Liver (tissue), 9 donors: ENCODE results near the gene DHX15. TPM values are rescaled to one million over a fixed set of nuclear protein-coding genes. Genes with fewer than 3 reads are reported as not detected.

Source experiments
- DNase-seq: peaks from one replicate; pipeline ENCODE4 v3.0.0-alpha.2; 2017; ENCODE audit warnings: low spot score
- H3K27ac ChIP-seq, 2 donors: one replicate each; pipeline ENCODE4 v1.7.0; 2013; ENCODE audit warnings: inconsistent platforms in 2 of 2, low read length in 2 of 2, control low read depth in 1 of 2, low read depth in 1 of 2, mild to moderate bottlenecking in 1 of 2
- H3K27me3 ChIP-seq, 4 donors: one replicate each; pipeline versions ENCODE4 v1.6.1 to v1.7.0; 2013; ENCODE audit warnings: low read length in 3 of 4, inconsistent platforms in 1 of 4, mild to moderate bottlenecking in 1 of 4, moderate library complexity in 1 of 4; ENCODE audit not compliant: control insufficient read depth in 4 of 4, insufficient read depth in 4 of 4
- H3K36me3 ChIP-seq, 4 donors: one replicate each; pipeline versions ENCODE4 v1.6.1 to v1.7.0; 2013; ENCODE audit warnings: low read length in 3 of 4, mild to moderate bottlenecking in 3 of 4, low read depth in 1 of 4, moderate library complexity in 1 of 4; ENCODE audit not compliant: control insufficient read depth in 4 of 4, insufficient read depth in 3 of 4
- H3K4me1 ChIP-seq, 4 donors: one replicate each; pipeline versions ENCODE4 v1.6.1 to v1.7.0; 2013; ENCODE audit warnings: low read length in 3 of 4, mild to moderate bottlenecking in 3 of 4, moderate library complexity in 1 of 4; ENCODE audit not compliant: control insufficient read depth in 4 of 4, insufficient read depth in 4 of 4
- H3K4me3 ChIP-seq, 3 donors: one replicate each; pipeline versions ENCODE4 v1.6.1 to v1.7.0; 2013; ENCODE audit warnings: low read length in 3 of 3, control low read depth in 1 of 3, low read depth in 1 of 3, mild to moderate bottlenecking in 1 of 3
- H3K9ac ChIP-seq, 2 donors: one replicate each; pipeline ENCODE4 v1.7.0; 2013; ENCODE audit warnings: low read length in 2 of 2, mild to moderate bottlenecking in 2 of 2, moderate library complexity in 2 of 2, control low read depth in 1 of 2, low read depth in 1 of 2
- H3K9me3 ChIP-seq, 4 donors: one replicate each; pipeline versions ENCODE4 v1.6.1 to v1.7.0; 2013; ENCODE audit warnings: low read length in 3 of 4; ENCODE audit not compliant: control insufficient read depth in 4 of 4
- ATF3 ChIP-seq: IDR thresholded peaks from 2 replicates; pipeline ENCODE4 v1.6.1; 2016; ENCODE audit warnings: antibody characterized with exemption
- CTCF ChIP-seq: fragments of 150-350 bp; IDR thresholded peaks from 2 replicates; pipeline ENCODE4 v1.5.1; 2017; ENCODE audit warnings: improper control_type of control experiment, low read depth, low read length; ENCODE audit not compliant: missing input control
- EGR1 ChIP-seq, 2 donors: IDR thresholded peaks; 2 replicates each; pipeline ENCODE4 v1.6.1; 2016 to 2018; ENCODE audit warnings: antibody characterized with exemption in 2 of 2, low read depth in 2 of 2
- FOXA1 ChIP-seq: IDR thresholded peaks from 2 replicates; pipeline ENCODE4 v1.6.1; 2016; ENCODE audit warnings: antibody characterized with exemption
- FOXA2 ChIP-seq: IDR thresholded peaks from 2 replicates; pipeline ENCODE4 v1.6.1; 2016; ENCODE audit warnings: antibody characterized with exemption
- GABPA ChIP-seq, 2 donors: IDR thresholded peaks in 1 of 2; conservative IDR thresholded peaks in 1 of 2; 2 replicates each; pipeline ENCODE4 v1.6.1; 2016; ENCODE audit warnings: antibody characterized with exemption in 2 of 2, mild to moderate bottlenecking in 1 of 2, moderate library complexity in 1 of 2
- HNF4A ChIP-seq, 2 donors: conservative IDR thresholded peaks; 2 replicates each; pipeline ENCODE4 v1.6.1; 2016; ENCODE audit warnings: antibody characterized with exemption in 2 of 2, mild to moderate bottlenecking in 2 of 2
- HNF4G ChIP-seq: IDR thresholded peaks from 2 replicates; pipeline ENCODE4 v1.6.1; 2016; ENCODE audit warnings: antibody characterized with exemption
- JUND ChIP-seq, 2 donors: IDR thresholded peaks; 2 replicates each; pipeline ENCODE4 v1.6.1; 2016; ENCODE audit warnings: antibody characterized with exemption in 2 of 2
- MAX ChIP-seq: IDR thresholded peaks from 2 replicates; pipeline ENCODE4 v1.6.1; 2016; ENCODE audit warnings: antibody characterized with exemption
- NR2F2 ChIP-seq: IDR thresholded peaks from 2 replicates; pipeline ENCODE4 v1.6.1; 2016; ENCODE audit warnings: antibody characterized with exemption
- RAD21 ChIP-seq, 2 donors: IDR thresholded peaks; 2 replicates each; pipeline ENCODE4 v1.6.1; 2016; ENCODE audit warnings: antibody characterized with exemption in 2 of 2, mild to moderate bottlenecking in 2 of 2
- REST ChIP-seq: IDR thresholded peaks from 2 replicates; pipeline ENCODE4 v1.6.1; 2016; ENCODE audit warnings: antibody characterized with exemption, mild to moderate bottlenecking
- RXRA ChIP-seq, 2 donors: IDR thresholded peaks; 2 replicates each; pipeline ENCODE4 v1.6.1; 2017 to 2018; ENCODE audit warnings: antibody characterized with exemption in 2 of 2, mild to moderate bottlenecking in 1 of 2
- SP1 ChIP-seq: IDR thresholded peaks from 2 replicates; pipeline ENCODE4 v1.6.1; 2018; ENCODE audit warnings: antibody characterized with exemption, mild to moderate bottlenecking
- TAF1 ChIP-seq: conservative IDR thresholded peaks from 2 replicates; pipeline ENCODE4 v1.6.1; 2016; ENCODE audit warnings: antibody characterized with exemption, mild to moderate bottlenecking
- YY1 ChIP-seq: IDR thresholded peaks from 2 replicates; pipeline ENCODE4 v1.6.1; 2016; ENCODE audit warnings: antibody characterized with exemption, mild to moderate bottlenecking
- ZBTB33 ChIP-seq: IDR thresholded peaks from 2 replicates; pipeline ENCODE4 v1.6.1; 2016; ENCODE audit warnings: antibody characterized with exemption
- WGBS: extraction: QIAGEN DNeasy Blood & Tissue Kit; methylation state at CpG from one replicate; pipeline ENCODE4 v1.1.7; 2013; 5-methylcytosine and 5-hydroxymethylcytosine counted together
- polyA plus RNA-seq, 2 donors: library from polyadenylated mRNA; stranded (reverse) in 1 of 2; unstranded in 1 of 2; fragments of 200-250 nt in 1 of 2; fragments of >200 nt in 1 of 2; fragmentation: Nextera tagmentation in 1 of 2; extraction: Ambion mirVana in 1 of 2; gene quantifications; one replicate each; pipeline versions ENCODE4 v1.2.1 to v1.2.3, GENCODE V29; 2013 to 2015
- total RNA-seq, 2 donors: library from RNA; depleted of rRNA; stranded (reverse); fragments of >200 nt; gene quantifications; one replicate each; pipeline ENCODE4 v1.2.3, GENCODE V29; 2014
- donor health status: healthy.
- donor health status: healthy.
- donor health status: healthy.
- donor health status: healthy.
- donor health status: healthy.

DHX15 gene
- total and polyA plus RNA-seq, 4 donors, result 25.2 to 80.9 (median 51.5) TPM

- Histone ChIP-seq H3K4me3 (no peak overlapping the region), H3K27me3 (no peaks in the 10 kb centered on the region), H3K9ac (no peak overlapping the region), H3K9me3 (no peaks in the 10 kb centered on the region), H3K27ac (no peak overlapping the region), H3K36me3 (no peaks in the 10 kb centered on the region), H3K4me1 (no peaks in the 10 kb centered on the region)
- DNase-seq, result no peak
- no peak for TF ChIP-seq EGR1 (IDR thresholded peaks at IDR 0.05; ENCODE audit: low read depth in 2 of 2)
- no peak for TF ChIP-seq GABPA (IDR thresholded peaks at IDR 0.05 in 1 of 2, conservative IDR thresholded peaks at IDR 0.05 in 1 of 2)
- TF ChIP-seq TAF1, result no peak
- no peak for TF ChIP-seq HNF4A (conservative IDR thresholded peaks at IDR 0.05)
- TF ChIP-seq RAD21 (IDR thresholded peaks at IDR 0.05), result no peak
- no peak for TF ChIP-seq FOXA2
- no peak for TF ChIP-seq RXRA (IDR thresholded peaks at IDR 0.05)
- TF ChIP-seq ATF3, result no peak
- no peak for TF ChIP-seq HNF4G
- 90% methylated on average over 1 of the region's 1 CpG for WGBS
Observed at GRCh38 chr4:24601121-24601520, 16.8 kb upstream of the DHX15 start.

- no peaks in the 10 kb centered on the region for H3K36me3 ChIP-seq
- TF ChIP-seq FOXA2 (no peak), ZBTB33 (no peak)
Observed at GRCh38 chr4:24599275-24599674, 14.9 kb upstream of the DHX15 start.

GRCh38 chr4:24598025-24598424 lies 13.7 kb upstream of the DHX15 start:
- no peak for TF ChIP-seq YY1
- no peak for TF ChIP-seq REST
- TF ChIP-seq FOXA1, result no peak
- TF ChIP-seq ATF3, result no peak
- no peak for TF ChIP-seq SP1
- no peak for TF ChIP-seq ZBTB33
- no peak for TF ChIP-seq FOXA2
- no peak for TF ChIP-seq JUND (IDR thresholded peaks at IDR 0.05)
- TF ChIP-seq MAX, result no peak
- no peak for TF ChIP-seq RAD21 (IDR thresholded peaks at IDR 0.05)
- no peak for TF ChIP-seq NR2F2
- TF ChIP-seq CTCF, result no peak
- TF ChIP-seq HNF4A (conservative IDR thresholded peaks at IDR 0.05), result no peak
- TF ChIP-seq HNF4G, result no peak
- WGBS, result 76% methylated on average over 8 of the region's 8 CpGs
- Histone ChIP-seq H3K4me3 (no peak overlapping the region), H3K9me3 (no peaks in the 10 kb centered on the region), H3K27me3 (no peaks in the 10 kb centered on the region), H3K9ac (no peak overlapping the region), H3K4me1 (no peaks in the 10 kb centered on the region), H3K36me3 (no peaks in the 10 kb centered on the region), H3K27ac (no peak overlapping the region)
- no peak for DNase-seq

More at GRCh38 chr4:24599275-24599674, 14.9 kb upstream of the DHX15 start:
- Histone ChIP-seq H3K27ac (no peak overlapping the region), H3K4me3 (no peak overlapping the region), H3K9me3 (no peaks in the 10 kb centered on the region), H3K27me3 (no peaks in the 10 kb centered on the region), H3K9ac (no peak overlapping the region), H3K4me1 (no peaks in the 10 kb centered on the region)
- DNase-seq, result no peak
- WGBS, result 90% methylated on average over 22 of the region's 22 CpGs
